ENCODE results near the gene XPO4.

The XPO4 gene

GRCh38 chr13:20828539-20829364, 73.8 kb downstream of the XPO4 start:
- DNase-seq (ENCODE audit: low read depth in 2 of 2), result peak in 1 of 2 donors; percentile 35

GRCh38 chr13:20826843-20827560, 75.5 kb downstream of the XPO4 start:
- no peak for DNase-seq (ENCODE audit: low read depth in 2 of 2)

GRCh38 chr13:20826301-20826700, 76.2 kb downstream of the XPO4 start:
- no peak for DNase-seq (ENCODE audit: low read depth in 2 of 2)

- DNase-seq (ENCODE audit: low read depth in 2 of 2), result no peak
Measured at GRCh38 chr13:20825477-20825875, 77.1 kb downstream of the XPO4 start.

GRCh38 chr13:20824762-20825476, 77.6 kb downstream of the XPO4 start:
- no peak for DNase-seq (ENCODE audit: low read depth in 2 of 2)

- DNase-seq (ENCODE audit: low read depth in 2 of 2), result no peak
Measured at GRCh38 chr13:20823071-20823470, 79.5 kb downstream of the XPO4 start.

GRCh38 chr13:20822406-20822805, 80.1 kb downstream of the XPO4 start:
- DNase-seq (ENCODE audit: low read depth in 2 of 2), result no peak

- DNase-seq (ENCODE audit: low read depth in 2 of 2), result no peak
Measured at GRCh38 chr13:20819715-20820114, 82.8 kb downstream of the XPO4 start.

GRCh38 chr13:20815464-20815863, 87.1 kb downstream of the XPO4 start:
- no peak for DNase-seq (ENCODE audit: low read depth in 2 of 2)

GRCh38 chr13:20814224-20814910, 88.2 kb downstream of the XPO4 start:
- DNase-seq (ENCODE audit: low read depth in 2 of 2), result no peak

- no peak for DNase-seq (ENCODE audit: low read depth in 2 of 2)
Measured at GRCh38 chr13:20812890-20813289, 89.7 kb downstream of the XPO4 start.

- no peak for DNase-seq (ENCODE audit: low read depth in 2 of 2)
Measured at GRCh38 chr13:20810808-20811207, 91.7 kb downstream of the XPO4 start.

- no peak for DNase-seq (ENCODE audit: low read depth in 2 of 2)
Measured at GRCh38 chr13:20808874-20809273, 93.7 kb downstream of the XPO4 start.

- DNase-seq (ENCODE audit: low read depth in 2 of 2), result no peak
Measured at GRCh38 chr13:20803180-20803965, 99.2 kb downstream of the XPO4 start.

GRCh38 chr13:20801707-20802106, 100.8 kb downstream of the XPO4 start:
- DNase-seq (ENCODE audit: low read depth in 2 of 2), result no peak

- DNase-seq (ENCODE audit: low read depth in 2 of 2), result no peak
Measured at GRCh38 chr13:20799726-20800416, 102.7 kb downstream of the XPO4 start.

GRCh38 chr13:20798027-20798426, 104.5 kb downstream of the XPO4 start:
- no peak for DNase-seq (ENCODE audit: low read depth in 2 of 2)

- no peak for DNase-seq (ENCODE audit: low read depth in 2 of 2)
Measured at GRCh38 chr13:20796791-20797508, 105.6 kb downstream of the XPO4 start.

GRCh38 chr13:20789665-20790064, 112.9 kb downstream of the XPO4 start:
- no peak for DNase-seq (ENCODE audit: low read depth in 2 of 2)

GRCh38 chr13:20788312-20788711, 114.2 kb downstream of the XPO4 start:
- DNase-seq (ENCODE audit: low read depth in 2 of 2), result no peak

Measured in stimulated activated CD4-positive, alpha-beta T cell treated with anti-CD3 and anti-CD28 coated beads, Interleukin-1b, Interleukin-23, amount 100 ng/mL, for 4 hours (primary cell).